Activated CD4-positive, alpha-beta T cell treated with anti-CD3 and anti-CD28 coated beads, Interleukin-2, amount 10 ng/mL, durations not matched to agents 24 days and 14 days (primary cell): ENCODE results near the gene RFC1. TPM values are rescaled to one million over a fixed set of nuclear protein-coding genes. Genes with fewer than 3 reads are reported as not detected.

Source experiments
- DNase-seq: peaks from one replicate; pipeline ENCODE4 v3.0.0; 2022
- H3K27ac Mint-ChIP-seq: one replicate; pipeline ENCODE4 v1.8.0; 2022; ENCODE audit warnings: mild to moderate bottlenecking, mixed read lengths
- H3K27me3 Mint-ChIP-seq: one replicate; pipeline ENCODE4 v1.8.0; 2022; ENCODE audit warnings: mixed read lengths
- H3K36me3 Mint-ChIP-seq: one replicate; pipeline ENCODE4 v1.8.0; 2022; ENCODE audit warnings: low read depth, mild to moderate bottlenecking, mixed read lengths
- H3K4me1 Mint-ChIP-seq: one replicate; pipeline ENCODE4 v1.8.0; 2021; ENCODE audit warnings: mixed read lengths
- H3K4me3 Mint-ChIP-seq: one replicate; pipeline ENCODE4 v1.8.0; 2022; ENCODE audit warnings: mild to moderate bottlenecking, moderate library complexity, mixed read lengths
- H3K9me3 Mint-ChIP-seq: one replicate; pipeline ENCODE4 v1.8.0; 2021; ENCODE audit warnings: mixed read lengths
- intact Hi-C: fragments of 100-400 bp; cut with micrococcal nuclease; formaldehyde crosslinking; loops from one replicate; pipeline ENCODE4 v1.15.1; 2023
- total RNA-seq: library from RNA; stranded (reverse); gene quantifications from 2 replicates; pipeline ENCODE4 v1.2.3, GENCODE V29; 2022

Gene RFC1
- total RNA-seq, 1 donor from 2014 or later = 83.0 TPM

DNA sequence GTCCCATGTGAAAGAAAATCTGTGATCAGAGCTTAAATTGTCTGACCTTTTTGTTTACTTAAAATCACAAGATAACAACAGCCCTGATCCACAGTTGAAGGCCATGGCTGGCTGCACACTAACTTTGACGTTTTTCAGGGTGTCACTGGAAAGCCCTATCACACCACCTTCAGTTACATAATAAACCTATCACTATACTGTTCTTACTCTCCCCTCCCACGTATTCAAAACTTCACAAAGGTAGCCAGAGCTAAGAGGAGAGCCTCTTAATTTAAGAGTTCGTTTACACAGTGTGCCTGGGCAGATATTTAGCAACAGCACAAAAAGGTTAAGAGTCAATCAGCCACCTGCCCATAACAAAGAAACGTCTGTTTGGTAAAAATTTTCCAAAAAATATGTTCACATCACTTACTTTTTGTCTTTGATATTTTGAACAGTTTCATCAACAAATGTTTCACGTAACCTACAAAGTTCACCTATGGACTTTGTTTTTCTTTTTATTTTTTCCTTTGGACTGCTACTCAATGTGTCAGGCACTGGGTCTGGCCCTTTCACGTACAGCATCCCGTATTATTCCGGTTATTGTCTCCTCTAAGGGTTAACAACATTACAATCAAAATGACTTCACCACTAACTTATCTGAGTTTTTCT, 25.0 kb downstream of the RFC1 start:
- Mint-ChIP-seq H3K27me3 (no peaks in the 10 kb centered on the region), H3K9me3 (no peaks in the 10 kb centered on the region), H3K4me3 (no peak overlapping the region), H3K36me3 (peaks cover 47% of the 10 kb centered on the region), H3K27ac (peak overlapping the region; percentile 36), H3K4me1 (peaks cover 17% of the 10 kb centered on the region)
- intact Hi-C loops = no loop called here
- no peak for DNase-seq

DNA sequence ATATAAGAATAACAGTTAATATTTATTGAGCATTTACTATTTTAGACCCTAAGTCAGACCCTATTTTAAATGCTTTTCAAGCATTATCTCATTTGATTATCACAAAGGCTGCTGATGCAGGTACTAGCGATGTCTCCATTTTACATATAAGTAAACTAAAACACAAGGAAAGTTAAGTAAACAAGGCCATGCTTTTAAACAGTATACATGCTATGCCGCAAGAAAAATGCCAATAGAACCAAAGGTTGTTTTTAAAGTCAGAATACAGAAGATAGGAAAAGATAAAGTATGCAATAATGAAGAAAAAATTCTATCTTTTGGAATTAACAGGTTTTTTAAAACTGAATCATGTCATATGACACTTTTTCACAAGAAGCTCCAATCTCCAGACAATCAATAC, 26.2 kb downstream of the RFC1 start:
- intact Hi-C loops = no loop called here
- H3K27me3 Mint-ChIP-seq = no peaks in the 10 kb centered on the region
- peaks cover 20% of the 10 kb centered on the region for H3K4me1 Mint-ChIP-seq
- H3K4me3 Mint-ChIP-seq = no peak overlapping the region
- H3K36me3 Mint-ChIP-seq = peaks cover 46% of the 10 kb centered on the region
- DNase-seq = no peak
- H3K27ac Mint-ChIP-seq = no peak overlapping the region
- no peaks in the 10 kb centered on the region for H3K9me3 Mint-ChIP-seq

DNA sequence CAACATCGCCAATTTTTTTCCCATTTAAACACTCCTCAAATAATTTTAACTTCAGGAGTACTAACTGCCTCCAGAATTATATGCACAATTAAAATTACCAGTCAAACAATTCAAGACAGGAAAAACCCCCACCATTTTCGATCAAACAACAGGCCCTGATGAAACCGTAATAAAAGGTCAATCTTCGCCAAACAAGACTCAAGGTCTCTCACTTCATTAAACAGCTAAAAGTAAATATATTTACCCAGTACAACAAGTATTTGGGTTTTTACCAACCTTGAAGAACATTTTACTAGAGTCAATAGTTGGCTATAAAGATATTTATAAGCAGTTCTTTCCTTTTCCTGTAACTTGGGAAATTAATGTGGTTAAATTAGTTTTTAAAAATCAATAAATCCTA, 28.3 kb downstream of the RFC1 start:
- intact Hi-C loops = no loop called here
- Mint-ChIP-seq H3K36me3 (peaks cover 37% of the 10 kb centered on the region), H3K4me3 (no peak overlapping the region), H3K27me3 (no peaks in the 10 kb centered on the region), H3K4me1 (peaks cover 16% of the 10 kb centered on the region), H3K27ac (peak overlapping the region; percentile 48), H3K9me3 (no peaks in the 10 kb centered on the region)
- DNase-seq = no peak

DNA sequence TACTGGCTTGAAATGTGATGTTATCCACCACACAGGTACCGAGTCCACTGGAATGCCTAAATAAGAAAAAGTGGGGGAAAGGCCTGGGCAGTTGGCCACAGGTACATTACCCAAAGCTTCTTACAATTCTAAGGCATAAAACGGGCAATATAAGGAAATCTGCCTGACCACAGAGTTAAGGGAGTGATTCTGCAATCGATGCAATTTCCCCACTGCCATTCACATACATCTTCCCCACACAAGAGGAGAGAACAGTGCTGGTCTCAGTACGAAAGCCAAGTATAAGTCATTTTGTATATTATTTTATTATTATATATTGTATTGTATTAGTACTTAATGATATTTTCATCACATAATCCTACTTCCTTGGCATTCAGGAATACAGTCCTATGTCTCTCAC, 30.6 kb downstream of the RFC1 start:
- Mint-ChIP-seq H3K27me3 (no peaks in the 10 kb centered on the region), H3K4me1 (peaks cover 9% of the 10 kb centered on the region), H3K36me3 (peaks cover 20% of the 10 kb centered on the region), H3K27ac (no peak overlapping the region), H3K4me3 (no peak overlapping the region), H3K9me3 (no peaks in the 10 kb centered on the region)
- no peak for DNase-seq
- intact Hi-C loops = no loop called here

DNA sequence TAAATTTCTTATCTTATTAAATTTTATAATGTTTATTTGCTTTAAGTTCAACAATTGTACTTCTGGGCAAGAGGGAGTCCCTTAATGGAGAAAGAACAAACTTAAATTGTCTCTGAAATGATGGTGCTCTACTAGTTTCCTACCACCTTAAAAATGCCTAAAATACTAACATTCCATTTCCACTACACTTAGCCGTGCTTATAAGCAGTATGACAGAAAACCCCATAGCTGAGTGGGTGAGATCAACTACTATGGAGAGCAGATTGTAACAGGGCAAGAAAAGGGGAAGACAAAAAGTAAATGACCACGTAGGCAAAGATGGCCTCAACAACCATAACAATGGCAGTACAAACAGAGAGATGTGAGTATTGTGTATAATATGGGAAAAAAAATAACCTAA, 35.0 kb downstream of the RFC1 start:
- DNase-seq = no peak
- Mint-ChIP-seq H3K9me3 (peaks cover 7% of the 10 kb centered on the region), H3K36me3 (peaks cover 30% of the 10 kb centered on the region), H3K27me3 (no peaks in the 10 kb centered on the region), H3K27ac (no peak overlapping the region), H3K4me1 (peaks cover 12% of the 10 kb centered on the region), H3K4me3 (no peak overlapping the region)
- intact Hi-C loops = no loop called here

DNA sequence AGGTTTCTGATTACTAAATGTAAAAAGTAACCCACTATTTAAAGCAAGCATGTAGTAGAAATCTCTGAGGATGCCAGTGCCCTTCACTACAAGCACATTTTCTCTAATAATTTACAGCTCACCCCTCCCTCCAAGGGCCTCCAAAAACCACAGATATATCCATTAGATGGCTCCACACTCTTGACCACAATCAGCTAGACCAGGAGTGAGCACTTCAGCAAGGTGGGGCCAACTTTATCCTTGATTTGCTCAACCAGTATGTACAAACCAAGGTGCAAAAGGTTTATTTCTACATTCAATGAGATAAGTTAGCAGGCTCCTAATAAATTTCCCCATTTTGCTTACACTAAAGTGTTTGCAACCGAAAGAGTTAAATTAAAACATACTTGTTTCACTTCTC, 35.8 kb downstream of the RFC1 start:
- peaks cover 7% of the 10 kb centered on the region for H3K9me3 Mint-ChIP-seq
- intact Hi-C loops = no loop called here
- H3K27me3 Mint-ChIP-seq = no peaks in the 10 kb centered on the region
- H3K27ac Mint-ChIP-seq = no peak overlapping the region
- H3K4me3 Mint-ChIP-seq = no peak overlapping the region
- peaks cover 32% of the 10 kb centered on the region for H3K36me3 Mint-ChIP-seq
- H3K4me1 Mint-ChIP-seq = peaks cover 8% of the 10 kb centered on the region
- DNase-seq = peak; percentile 34

DNA sequence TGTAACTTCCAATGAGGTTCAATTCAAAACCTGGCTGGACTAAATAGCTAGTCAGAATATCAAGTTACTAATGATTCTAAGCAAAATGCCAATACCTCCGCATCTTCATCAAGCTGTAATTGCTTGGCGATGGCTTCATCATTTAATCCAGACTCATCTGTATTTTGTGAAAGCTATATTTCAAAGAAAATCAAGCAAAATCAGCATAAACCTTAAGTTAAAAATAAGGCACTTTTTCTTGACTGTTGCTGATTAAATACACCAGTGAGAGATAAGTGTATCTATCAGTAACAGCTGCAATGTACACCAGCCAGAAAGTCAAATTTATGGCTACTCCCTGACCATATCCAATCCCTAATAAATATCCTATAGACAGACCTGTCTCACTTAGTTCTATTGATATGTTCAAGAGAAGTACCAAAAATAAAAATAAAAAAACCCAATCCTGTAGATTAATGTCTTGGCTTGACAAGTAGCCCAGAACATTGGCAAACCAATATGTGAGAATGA, 39.6 kb downstream of the RFC1 start:
- peaks cover 56% of the 10 kb centered on the region for H3K36me3 Mint-ChIP-seq
- H3K27me3 Mint-ChIP-seq = no peaks in the 10 kb centered on the region
- no peak overlapping the region for H3K27ac Mint-ChIP-seq
- intact Hi-C loops = no loop called here
- peaks cover 8% of the 10 kb centered on the region for H3K4me1 Mint-ChIP-seq
- H3K9me3 Mint-ChIP-seq = peaks cover 7% of the 10 kb centered on the region
- DNase-seq = no peak
- H3K4me3 Mint-ChIP-seq = no peak overlapping the region

DNA sequence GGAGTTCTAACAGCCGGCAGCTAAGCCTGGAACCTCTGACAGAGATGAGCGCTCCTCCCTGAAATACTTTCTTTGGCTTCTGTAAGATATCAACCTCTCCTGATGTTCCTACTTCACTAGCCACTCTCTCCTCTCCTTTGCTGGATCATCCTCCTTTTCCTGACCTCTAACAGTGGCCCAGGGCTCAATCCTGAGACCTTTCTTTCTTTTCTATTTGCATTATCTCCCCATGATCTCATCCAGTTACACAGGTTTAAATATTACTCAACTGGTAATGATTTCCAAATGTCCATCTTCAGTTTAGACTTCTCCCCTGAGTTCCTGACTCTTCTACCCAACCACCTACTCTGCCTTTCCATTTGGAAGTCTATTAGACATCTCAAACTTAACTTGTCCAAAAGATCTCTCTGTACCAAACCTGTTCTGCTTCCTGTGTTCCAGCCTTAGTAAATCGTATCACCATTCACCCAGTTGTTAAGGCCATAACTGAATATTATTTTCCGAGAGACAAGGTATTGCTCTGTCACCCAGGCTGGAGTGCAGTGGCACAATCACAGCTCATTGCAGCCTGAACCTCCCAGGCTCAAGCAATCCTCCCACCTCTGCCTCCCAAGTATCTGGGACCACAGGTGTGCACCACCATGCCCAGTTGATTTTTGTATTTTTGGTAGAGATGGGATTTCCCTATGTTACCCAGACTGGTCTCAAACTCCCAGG, 41.1 kb downstream of the RFC1 start:
- no peak for DNase-seq
- Mint-ChIP-seq H3K4me1 (peaks cover 3% of the 10 kb centered on the region), H3K4me3 (no peak overlapping the region), H3K27ac (peak overlapping the region; percentile 10), H3K27me3 (no peaks in the 10 kb centered on the region), H3K36me3 (peaks cover 64% of the 10 kb centered on the region), H3K9me3 (peaks cover 7% of the 10 kb centered on the region)
- intact Hi-C loops = no loop called here

DNA sequence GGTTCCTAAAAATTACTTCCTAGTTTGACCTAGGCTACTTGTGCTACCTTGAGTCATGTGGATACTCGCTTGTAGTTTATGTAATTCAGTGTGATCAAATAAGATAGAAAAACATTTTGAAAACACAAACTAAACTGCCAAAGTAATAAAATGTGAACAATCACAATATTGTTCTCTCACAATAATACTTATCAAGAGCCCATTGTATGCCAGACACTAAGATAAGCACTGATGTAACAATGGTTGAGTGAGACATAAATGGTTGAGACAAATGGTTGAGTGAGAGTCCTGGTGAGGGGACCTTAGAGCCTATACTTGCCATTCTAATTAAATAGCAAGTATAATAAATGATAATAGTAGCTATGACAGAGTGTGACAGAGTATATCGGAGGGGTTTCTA, 41.7 kb downstream of the RFC1 start:
- Mint-ChIP-seq H3K9me3 (peaks cover 7% of the 10 kb centered on the region), H3K27ac (no peak overlapping the region), H3K4me1 (peaks cover 3% of the 10 kb centered on the region), H3K27me3 (no peaks in the 10 kb centered on the region), H3K4me3 (no peak overlapping the region), H3K36me3 (peaks cover 69% of the 10 kb centered on the region)
- no peak for DNase-seq
- intact Hi-C loops = no loop called here

DNA sequence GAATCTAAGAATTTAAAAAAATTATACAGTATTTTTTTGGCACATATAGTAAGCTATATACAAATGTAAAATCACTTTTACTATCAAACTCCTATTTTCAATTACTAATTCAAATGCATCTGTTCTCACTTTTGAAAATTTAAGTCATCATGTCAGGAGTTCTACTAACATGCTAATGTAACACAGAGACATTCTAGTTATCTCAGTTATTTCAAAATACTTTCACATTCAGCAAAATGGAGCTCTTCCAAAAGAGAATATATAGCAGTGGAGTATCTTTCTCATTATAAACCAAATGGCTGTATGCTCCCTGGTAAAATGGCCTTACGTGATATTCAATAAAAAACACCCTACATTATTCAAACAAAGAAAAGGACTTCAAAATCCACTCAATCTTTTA, 42.3 kb downstream of the RFC1 start:
- intact Hi-C loops = no loop called here
- peaks cover 7% of the 10 kb centered on the region for H3K9me3 Mint-ChIP-seq
- H3K36me3 Mint-ChIP-seq = peaks cover 67% of the 10 kb centered on the region
- H3K27ac Mint-ChIP-seq = no peak overlapping the region
- no peak overlapping the region for H3K4me3 Mint-ChIP-seq
- H3K27me3 Mint-ChIP-seq = no peaks in the 10 kb centered on the region
- no peak for DNase-seq
- peaks cover 3% of the 10 kb centered on the region for H3K4me1 Mint-ChIP-seq

DNA sequence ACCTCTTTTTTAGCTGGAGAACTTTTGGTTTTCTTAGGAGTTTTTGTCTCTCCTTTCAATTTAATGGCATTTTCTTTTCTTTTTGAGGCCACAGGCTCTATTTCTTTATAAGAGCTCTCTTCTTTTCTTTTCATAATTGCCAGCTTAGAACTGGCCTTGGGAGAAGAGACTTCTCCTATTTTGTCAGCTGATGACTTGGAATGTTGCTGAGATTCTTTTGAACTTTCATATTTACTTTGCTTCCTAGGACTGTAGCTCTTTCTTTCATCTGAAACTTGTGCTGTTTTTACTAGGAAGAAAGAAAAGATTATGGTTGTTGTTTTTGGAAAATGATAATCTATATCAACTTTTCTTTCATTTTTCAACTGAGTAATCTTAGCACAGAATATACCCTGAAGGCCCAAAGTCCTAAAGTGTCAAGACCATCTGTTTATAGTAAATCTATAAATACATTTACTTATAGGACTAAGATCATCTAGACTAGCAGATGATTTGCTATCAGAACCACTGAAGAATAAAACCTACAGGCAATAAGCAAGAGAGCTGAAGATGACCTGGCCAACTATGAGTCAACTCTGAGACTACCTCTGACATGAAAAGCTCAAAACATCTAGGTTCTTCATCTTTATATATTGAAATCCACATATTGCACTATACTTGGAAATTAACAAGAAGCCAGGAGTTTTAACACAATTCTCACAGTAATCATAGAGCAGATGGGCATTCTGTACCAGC, 45.6 kb downstream of the RFC1 start:
- Mint-ChIP-seq H3K36me3 (peaks cover 52% of the 10 kb centered on the region), H3K4me1 (peaks cover 3% of the 10 kb centered on the region), H3K27me3 (no peaks in the 10 kb centered on the region), H3K4me3 (no peak overlapping the region), H3K27ac (no peak overlapping the region), H3K9me3 (no peaks in the 10 kb centered on the region)
- intact Hi-C loops = no loop called here
- DNase-seq = no peak

DNA sequence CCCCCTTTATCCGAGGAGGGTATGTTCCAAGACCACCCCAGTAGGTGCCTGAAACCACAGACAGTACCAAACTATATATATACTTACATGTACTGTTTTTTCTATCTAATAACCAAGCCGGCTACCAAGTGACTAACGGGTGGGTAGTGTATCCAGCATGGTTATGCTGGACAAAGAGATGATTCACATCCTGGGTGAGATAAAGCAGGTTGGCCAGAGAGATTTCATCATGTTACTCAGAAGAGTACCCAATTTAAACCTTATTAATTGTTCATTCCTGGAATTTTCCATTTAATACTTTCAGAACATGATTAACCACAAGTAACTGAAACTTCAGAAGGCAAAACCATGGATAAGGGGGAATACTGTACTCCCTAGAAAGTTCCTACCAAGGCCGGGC, 46.5 kb downstream of the RFC1 start:
- DNase-seq = no peak
- no peaks in the 10 kb centered on the region for H3K9me3 Mint-ChIP-seq
- intact Hi-C loops = no loop called here
- H3K27me3 Mint-ChIP-seq = no peaks in the 10 kb centered on the region
- H3K4me1 Mint-ChIP-seq = no peaks in the 10 kb centered on the region
- peak overlapping the region; percentile 20 for H3K27ac Mint-ChIP-seq
- H3K4me3 Mint-ChIP-seq = no peak overlapping the region
- H3K36me3 Mint-ChIP-seq = peaks cover 46% of the 10 kb centered on the region

DNA sequence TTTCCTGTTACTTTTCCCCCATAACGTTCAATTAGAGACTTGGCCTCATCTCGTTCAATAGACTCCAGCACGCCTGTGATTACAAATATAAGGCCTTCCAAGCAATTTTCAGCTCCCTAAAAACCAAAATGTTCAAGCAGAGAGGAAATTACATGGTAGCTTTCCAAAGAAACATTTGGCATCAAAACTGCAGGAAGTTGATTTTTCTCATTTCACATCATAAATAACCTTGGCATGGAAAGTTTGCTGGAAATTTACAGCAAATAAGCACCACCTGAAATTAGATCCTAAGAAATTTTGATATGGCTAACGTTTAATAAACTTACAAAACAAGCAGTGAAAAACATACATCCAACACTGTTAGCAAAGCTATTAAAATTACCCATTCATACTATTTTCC, 53.3 kb downstream of the RFC1 start:
- Mint-ChIP-seq H3K36me3 (peaks cover 43% of the 10 kb centered on the region), H3K27me3 (no peaks in the 10 kb centered on the region), H3K9me3 (no peaks in the 10 kb centered on the region), H3K4me3 (no peak overlapping the region), H3K4me1 (no peaks in the 10 kb centered on the region), H3K27ac (no peak overlapping the region)
- intact Hi-C loops = no loop called here
- DNase-seq = no peak

DNA sequence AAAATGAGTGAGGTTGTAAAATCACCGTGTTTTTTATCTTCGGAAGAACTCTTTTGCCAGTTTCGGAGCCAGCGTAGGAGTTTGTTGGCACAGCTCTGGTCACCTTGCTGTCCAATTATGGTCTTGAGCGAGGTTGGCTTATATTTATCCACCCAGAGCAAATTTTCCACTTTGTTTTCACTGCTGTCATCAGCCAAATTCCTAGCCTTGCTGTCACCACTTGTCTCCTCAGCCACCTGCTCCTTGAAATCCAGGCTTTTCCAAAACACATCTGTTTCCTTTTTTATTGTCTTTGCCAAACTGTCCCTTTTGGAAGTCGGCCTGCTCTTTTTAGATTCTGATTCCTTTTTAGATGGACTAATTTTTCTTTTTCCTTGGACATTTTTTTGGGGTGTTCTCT, 57.6 kb downstream of the RFC1 start:
- Mint-ChIP-seq H3K9me3 (no peaks in the 10 kb centered on the region), H3K4me1 (peaks cover 10% of the 10 kb centered on the region), H3K27ac (no peak overlapping the region), H3K36me3 (peaks cover 56% of the 10 kb centered on the region), H3K27me3 (no peaks in the 10 kb centered on the region), H3K4me3 (no peak overlapping the region)
- no peak for DNase-seq
- intact Hi-C loops = loop anchor here (10.0 kb wide), 1 partner anchor 56 kb away; the partner anchor contains the start of gene RFC1
